SJCRH30 (cell line): Measurements from ENCODE around the gene PRX. TPM values are rescaled to one million over a fixed set of nuclear protein-coding genes. Genes with fewer than 3 reads are reported as not detected.
A peak's percentile ranks its signal among the peaks of the same experiment; 100 is the strongest.

ENCODE experiments used
- DNase-seq, 2 experiments: peaks; one replicate each; pipeline ENCODE4 v3.0.0-alpha.2; 2015 to 2020
- H3K27ac ChIP-seq: fragments of 250-450 bp; sonication (Bioruptor Pico); 2 replicates; pipeline ENCODE4 v1.5.1; 2020; ENCODE audit warnings: mild to moderate bottlenecking, moderate library complexity
- H3K27me3 ChIP-seq: fragments of 250-450 bp; sonication (Bioruptor Pico); 2 replicates; pipeline ENCODE4 v1.5.1; 2020; ENCODE audit warnings: mild to moderate bottlenecking, moderate library complexity
- H3K36me3 ChIP-seq: fragments of 250-450 bp; sonication (Bioruptor Pico); 2 replicates; pipeline ENCODE4 v1.5.1; 2020; ENCODE audit warnings: mild to moderate bottlenecking, moderate library complexity
- H3K4me1 ChIP-seq: fragments of 250-450 bp; sonication (Bioruptor Pico); 2 replicates; pipeline ENCODE4 v1.5.1; 2020; ENCODE audit warnings: mild to moderate bottlenecking, moderate library complexity
- H3K4me3 ChIP-seq: fragments of 250-450 bp; sonication (Bioruptor Pico); 2 replicates; pipeline ENCODE4 v1.5.1; 2020; ENCODE audit warnings: mild to moderate bottlenecking, moderate library complexity
- H3K9me3 ChIP-seq: fragments of 250-450 bp; sonication (Bioruptor Pico); replicated peaks from 2 replicates; pipeline ENCODE4 v1.5.1; 2020; ENCODE audit warnings: mild to moderate bottlenecking, moderate library complexity
- total RNA-seq: library from RNA; depleted of rRNA; stranded (reverse); fragments of >200 nt; shearing (Covaris generic); gene quantifications from 2 replicates; pipeline ENCODE4 v1.2.3, GENCODE V29; 2014

Gene PRX
- total RNA-seq, 1 experiment from 2014 or later: 4.0 TPM

DNA sequence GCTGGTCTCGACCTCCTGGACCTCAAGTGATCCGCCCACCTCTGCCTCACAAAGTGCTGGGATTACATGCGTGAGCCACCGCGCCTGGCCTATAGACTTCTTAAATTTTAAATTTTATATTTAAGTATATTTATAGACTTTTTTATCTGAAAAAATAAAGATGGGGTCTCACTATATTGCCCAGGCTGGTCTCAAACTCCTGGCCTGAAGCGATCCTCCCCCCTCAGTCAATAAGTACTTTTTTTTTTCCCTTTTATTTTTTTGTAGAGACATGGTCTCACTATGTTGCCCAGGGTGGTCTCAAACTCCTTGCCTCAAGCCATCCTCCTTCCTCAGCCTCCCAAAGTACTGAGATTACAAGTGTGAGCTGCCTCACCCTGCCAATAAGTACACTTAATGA lies 10.8 kb upstream of the PRX start:
- Histone ChIP-seq H3K27ac (no peak overlapping the region), H3K4me3 (peak overlapping the region; percentile 81)

DNA sequence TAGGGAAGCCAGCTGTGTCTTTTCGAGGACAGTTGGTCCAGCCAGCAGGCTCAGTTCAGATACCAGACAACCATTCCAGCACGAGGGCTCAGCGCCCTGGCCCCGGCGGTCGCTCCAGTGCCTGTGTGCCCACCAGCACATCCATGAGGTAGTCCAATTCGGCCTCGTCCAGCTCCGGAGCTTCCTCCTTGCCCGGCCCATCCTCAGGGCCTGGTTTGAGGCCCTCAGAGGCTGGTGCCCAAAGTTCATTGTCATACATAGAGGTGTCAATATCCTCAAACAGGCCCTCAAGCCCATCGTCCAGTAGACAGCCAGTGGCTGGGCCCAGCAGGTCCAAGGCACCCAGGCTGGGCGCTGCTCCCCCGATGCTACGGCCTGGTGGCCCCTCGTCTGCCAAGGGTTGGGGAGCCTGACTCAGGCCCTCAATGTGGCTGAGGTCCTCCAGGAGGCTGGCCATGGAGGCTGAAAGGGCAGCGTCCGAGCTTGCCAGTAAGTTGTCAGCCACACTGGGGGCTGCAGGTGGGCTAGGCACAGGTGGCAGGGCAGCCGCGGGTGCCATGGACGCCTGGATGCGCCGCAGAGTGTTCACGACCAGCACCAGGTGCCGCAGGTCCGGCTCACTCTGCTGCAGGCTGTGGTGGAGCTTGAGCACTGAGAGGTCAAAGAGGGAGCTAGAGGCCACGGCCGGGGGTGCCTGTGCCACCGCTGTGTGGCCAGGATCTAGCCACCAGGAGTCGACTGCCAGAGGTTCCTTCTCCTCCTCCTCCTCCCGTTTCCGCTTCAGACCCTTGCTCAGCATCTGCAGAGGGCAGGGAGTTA lies 9.8 kb upstream of the PRX start:
- H3K27ac ChIP-seq: no peak overlapping the region
- H3K4me1 ChIP-seq: peaks cover 4% of the 10 kb centered on the region
- no peaks in the 10 kb centered on the region for H3K9me3 ChIP-seq
- no peaks in the 10 kb centered on the region for H3K27me3 ChIP-seq
- no peak for DNase-seq
- no peak overlapping the region for H3K4me3 ChIP-seq
- no peaks in the 10 kb centered on the region for H3K36me3 ChIP-seq

More for the DNA sequence above, 10.8 kb upstream of the PRX start:
- no peaks in the 10 kb centered on the region for H3K27me3 ChIP-seq
- no peaks in the 10 kb centered on the region for H3K36me3 ChIP-seq
- H3K9me3 ChIP-seq: no peaks in the 10 kb centered on the region
- peaks cover 4% of the 10 kb centered on the region; the same call in 1 of the 2 replicates for H3K4me1 ChIP-seq
- DNase-seq: no peak

DNA sequence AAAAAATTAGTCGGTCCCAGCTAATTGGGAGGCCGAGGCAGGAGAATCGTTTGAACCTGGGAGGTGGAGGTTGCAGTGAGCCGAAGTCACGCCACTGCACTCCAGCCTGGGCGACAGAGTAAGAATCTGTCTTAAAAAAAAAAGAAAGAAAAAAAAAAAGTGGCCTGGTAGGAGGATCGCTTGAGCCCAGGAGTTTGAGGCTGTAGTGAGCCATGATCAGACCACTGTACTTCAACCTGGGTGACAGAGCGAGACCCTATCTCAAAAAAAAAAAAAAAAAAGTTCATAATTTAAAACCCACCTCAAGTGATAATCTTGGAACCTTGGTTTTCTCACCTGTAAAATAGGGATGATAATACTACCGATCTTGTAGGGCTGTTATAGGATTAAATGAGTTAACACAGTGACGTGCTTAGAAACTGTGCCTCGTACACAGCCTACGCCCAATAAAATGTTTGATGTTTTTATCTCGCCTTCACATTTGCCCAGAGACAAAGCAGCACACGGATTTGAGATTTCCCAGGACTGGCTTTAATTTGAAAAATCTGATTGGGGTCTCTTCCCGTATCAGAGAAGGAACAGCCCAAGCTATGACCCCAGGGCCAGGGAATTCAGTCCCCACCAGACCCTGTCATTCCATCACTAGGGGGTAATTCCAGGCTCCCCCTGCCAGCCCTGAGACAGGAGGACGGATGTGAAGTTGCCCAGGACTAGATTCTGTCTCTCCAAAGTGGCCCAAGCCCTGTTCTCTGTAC lies 9.0 kb upstream of the PRX start:
- H3K9me3 ChIP-seq: no peaks in the 10 kb centered on the region
- DNase-seq: no peak
- H3K27ac ChIP-seq: no peak overlapping the region
- peaks cover 12% of the 10 kb centered on the region for H3K4me1 ChIP-seq
- no peaks in the 10 kb centered on the region for H3K27me3 ChIP-seq
- no peak overlapping the region for H3K4me3 ChIP-seq
- H3K36me3 ChIP-seq: no peaks in the 10 kb centered on the region

DNA sequence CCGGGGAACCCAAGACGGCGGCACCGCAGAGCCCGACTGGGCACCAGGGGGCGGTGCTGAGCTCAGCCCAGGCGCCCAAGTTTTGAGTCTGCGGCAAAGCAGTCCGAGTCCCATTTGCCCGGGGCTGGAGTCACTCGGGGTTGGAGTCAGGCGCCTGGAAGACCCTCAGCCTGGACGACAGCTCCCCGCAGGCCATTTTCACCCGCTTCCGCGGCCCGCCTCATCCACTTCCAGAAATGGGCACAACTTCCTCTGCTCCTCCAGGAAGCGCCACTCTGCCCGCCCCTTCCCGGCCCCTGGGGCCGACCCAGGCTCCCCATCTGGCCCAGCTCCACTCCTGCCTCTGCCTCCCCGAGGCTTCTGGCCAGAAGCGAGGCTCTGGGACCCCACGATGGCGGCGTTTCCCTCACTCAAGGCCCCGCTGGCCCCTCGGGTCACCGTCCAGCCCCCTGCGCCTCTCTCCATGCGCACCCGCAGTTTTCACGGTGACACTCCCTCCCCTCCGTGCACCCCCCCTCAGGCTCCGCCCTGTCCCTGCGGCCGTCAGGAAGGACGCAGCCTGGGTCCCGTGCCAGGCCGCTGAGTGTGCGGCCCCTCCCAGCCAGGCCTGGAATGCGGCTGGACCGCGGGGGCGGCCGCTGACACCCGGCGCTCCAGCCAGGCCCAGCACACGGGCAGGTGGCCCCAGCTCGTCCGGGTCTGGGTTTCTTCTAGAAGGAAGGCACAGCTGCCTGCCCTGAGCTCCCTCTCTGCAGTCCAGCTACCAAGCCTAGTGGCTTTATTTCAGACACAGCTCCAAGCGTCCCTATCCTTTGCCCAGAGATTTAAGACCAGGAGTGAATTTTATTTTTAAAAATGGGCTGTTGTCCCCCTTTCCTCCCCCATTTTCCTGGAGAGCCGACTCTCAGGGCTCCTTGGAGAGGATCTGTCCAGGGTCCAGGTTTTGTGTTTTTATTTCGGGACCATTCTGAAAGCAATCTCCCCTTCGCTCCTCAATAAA lies 7.9 kb upstream of the PRX start:
- Histone ChIP-seq H3K27me3 (no peaks in the 10 kb centered on the region), H3K36me3 (no peaks in the 10 kb centered on the region), H3K4me3 (peak overlapping the region; percentile 60), H3K27ac (peak overlapping the region; percentile 83), H3K9me3 (no peaks in the 10 kb centered on the region), H3K4me1 (peaks cover 14% of the 10 kb centered on the region; the same call in 1 of the 2 replicates)
- peak; percentile 96 for DNase-seq

DNA sequence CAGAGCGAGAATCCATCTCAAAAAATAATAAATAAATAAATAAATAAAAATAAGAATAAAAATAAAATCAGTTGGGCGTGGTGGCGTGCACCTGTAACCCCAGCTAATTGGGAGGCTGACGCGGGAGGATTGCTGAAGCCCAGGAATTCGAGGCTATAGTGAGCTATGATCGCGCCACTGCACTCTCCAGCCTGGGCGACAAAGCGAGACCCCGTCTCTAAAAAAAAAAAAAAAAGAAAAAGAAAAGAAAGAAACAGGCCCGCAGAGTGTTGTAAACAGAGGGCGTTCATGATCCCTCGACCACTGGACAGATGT lies 7.2 kb upstream of the PRX start:
- Histone ChIP-seq H3K4me1 (peaks cover 14% of the 10 kb centered on the region; the same call in 1 of the 2 replicates), H3K9me3 (no peaks in the 10 kb centered on the region), H3K27me3 (no peaks in the 10 kb centered on the region), H3K36me3 (no peaks in the 10 kb centered on the region), H3K27ac (peak overlapping the region; percentile 83; the same call in 1 of the 2 replicates), H3K4me3 (peak overlapping the region; percentile 60)
- no peak for DNase-seq

DNA sequence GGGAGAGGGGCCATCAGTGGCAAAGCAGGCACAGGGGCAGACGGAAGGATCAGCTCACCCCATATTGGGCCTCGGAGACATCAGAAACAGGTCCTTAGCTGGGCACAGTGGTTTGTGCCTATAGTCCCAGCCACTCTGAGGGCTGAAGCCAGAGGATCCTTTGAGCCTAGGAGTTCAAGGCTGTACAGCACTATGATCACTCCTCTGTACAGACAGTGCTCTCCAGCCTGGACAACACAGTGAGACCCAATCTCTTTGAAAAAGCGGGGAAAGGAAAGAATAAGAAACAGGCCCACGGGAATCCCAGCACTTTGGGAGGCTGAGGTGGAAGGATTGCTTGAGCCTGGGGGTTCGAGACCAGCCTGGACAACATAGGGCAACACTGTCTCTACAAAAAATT lies 6.6 kb upstream of the PRX start:
- Histone ChIP-seq H3K9me3 (no peaks in the 10 kb centered on the region), H3K4me1 (peaks cover 14% of the 10 kb centered on the region; the same call in 1 of the 2 replicates), H3K27me3 (no peaks in the 10 kb centered on the region), H3K36me3 (no peaks in the 10 kb centered on the region), H3K27ac (no peak overlapping the region), H3K4me3 (no peak overlapping the region)
- DNase-seq: no peak

DNA sequence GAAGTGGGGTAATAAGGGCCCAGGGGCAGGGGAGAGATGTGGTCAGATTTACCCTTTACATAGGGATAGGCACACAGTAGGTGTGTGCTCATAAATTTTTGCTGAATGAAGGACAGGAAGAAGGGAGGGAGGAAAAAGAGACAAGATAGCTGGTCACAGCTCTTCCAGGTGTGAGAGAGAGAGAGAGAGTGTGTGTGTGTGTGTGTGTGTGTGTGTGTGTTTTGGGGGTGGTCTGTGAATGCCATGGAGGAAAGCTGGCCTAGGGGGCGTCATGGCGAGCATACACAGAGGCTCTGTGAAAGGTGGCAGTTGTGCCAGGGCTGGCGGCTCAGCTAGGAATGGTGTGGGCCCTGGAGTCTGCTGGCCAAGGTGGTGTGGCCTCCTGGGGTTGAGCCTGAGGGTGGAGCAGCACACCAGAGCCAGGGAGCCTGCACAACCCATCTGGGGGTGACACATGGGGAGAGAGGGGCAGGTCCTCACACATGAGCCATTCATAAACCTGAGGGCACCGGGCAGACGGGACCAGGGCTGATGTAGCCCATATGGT lies 6.0 kb upstream of the PRX start:
- Histone ChIP-seq H3K27me3 (no peaks in the 10 kb centered on the region), H3K36me3 (no peaks in the 10 kb centered on the region), H3K27ac (no peak overlapping the region), H3K4me3 (no peak overlapping the region), H3K4me1 (peaks cover 14% of the 10 kb centered on the region; the same call in 1 of the 2 replicates), H3K9me3 (no peaks in the 10 kb centered on the region)
- no peak for DNase-seq

DNA sequence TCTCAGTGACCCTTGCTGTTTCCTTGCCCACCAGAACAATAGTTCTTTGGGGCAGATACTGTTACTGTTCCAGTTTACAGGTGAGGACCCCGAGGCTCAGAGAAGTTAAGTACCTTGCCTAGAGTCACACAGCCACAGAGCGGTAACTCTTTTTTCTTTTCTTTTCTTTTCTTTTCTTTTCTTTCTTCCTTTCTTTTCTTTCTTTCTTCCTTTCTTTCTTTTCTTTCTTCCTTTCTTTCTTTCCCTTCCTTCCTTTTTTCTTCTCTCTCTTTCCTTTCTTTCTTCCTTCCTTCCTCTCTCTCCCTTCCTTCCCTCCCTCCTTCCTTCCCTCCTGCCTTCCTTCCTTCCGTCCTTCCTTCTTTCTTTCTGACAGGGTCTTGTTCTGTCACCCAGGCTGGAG lies 4.9 kb upstream of the PRX start:
- no peak overlapping the region for H3K4me3 ChIP-seq
- H3K36me3 ChIP-seq: no peaks in the 10 kb centered on the region
- H3K4me1 ChIP-seq: peaks cover 18% of the 10 kb centered on the region; the same call in 1 of the 2 replicates
- H3K9me3 ChIP-seq: no peaks in the 10 kb centered on the region
- no peaks in the 10 kb centered on the region for H3K27me3 ChIP-seq
- H3K27ac ChIP-seq: no peak overlapping the region
- DNase-seq: no peak

DNA sequence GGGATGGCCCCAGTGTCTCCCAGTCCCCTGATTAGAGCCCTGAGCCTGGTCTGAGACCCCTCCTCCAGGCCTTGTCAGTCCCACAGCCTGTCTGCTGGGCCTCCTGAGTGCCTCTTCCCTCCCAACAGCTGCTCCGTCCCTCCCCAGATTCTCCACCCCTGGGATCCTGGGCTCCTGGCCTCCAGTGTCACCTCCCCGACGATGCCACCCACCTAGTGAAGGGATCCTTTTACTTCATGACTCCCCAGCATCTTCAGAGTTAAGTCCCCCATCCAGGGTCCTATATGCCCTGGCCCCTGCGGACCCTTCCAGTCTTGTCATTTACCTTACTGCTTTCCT lies 4.4 kb upstream of the PRX start:
- H3K4me3 ChIP-seq: peak overlapping the region; percentile 35
- DNase-seq: peak; percentile 73 to 84
- no peaks in the 10 kb centered on the region for H3K27me3 ChIP-seq
- H3K36me3 ChIP-seq: no peaks in the 10 kb centered on the region
- H3K27ac ChIP-seq: peak overlapping the region; percentile 72
- peaks cover 18% of the 10 kb centered on the region; the same call in 1 of the 2 replicates for H3K4me1 ChIP-seq
- no peaks in the 10 kb centered on the region for H3K9me3 ChIP-seq

DNA sequence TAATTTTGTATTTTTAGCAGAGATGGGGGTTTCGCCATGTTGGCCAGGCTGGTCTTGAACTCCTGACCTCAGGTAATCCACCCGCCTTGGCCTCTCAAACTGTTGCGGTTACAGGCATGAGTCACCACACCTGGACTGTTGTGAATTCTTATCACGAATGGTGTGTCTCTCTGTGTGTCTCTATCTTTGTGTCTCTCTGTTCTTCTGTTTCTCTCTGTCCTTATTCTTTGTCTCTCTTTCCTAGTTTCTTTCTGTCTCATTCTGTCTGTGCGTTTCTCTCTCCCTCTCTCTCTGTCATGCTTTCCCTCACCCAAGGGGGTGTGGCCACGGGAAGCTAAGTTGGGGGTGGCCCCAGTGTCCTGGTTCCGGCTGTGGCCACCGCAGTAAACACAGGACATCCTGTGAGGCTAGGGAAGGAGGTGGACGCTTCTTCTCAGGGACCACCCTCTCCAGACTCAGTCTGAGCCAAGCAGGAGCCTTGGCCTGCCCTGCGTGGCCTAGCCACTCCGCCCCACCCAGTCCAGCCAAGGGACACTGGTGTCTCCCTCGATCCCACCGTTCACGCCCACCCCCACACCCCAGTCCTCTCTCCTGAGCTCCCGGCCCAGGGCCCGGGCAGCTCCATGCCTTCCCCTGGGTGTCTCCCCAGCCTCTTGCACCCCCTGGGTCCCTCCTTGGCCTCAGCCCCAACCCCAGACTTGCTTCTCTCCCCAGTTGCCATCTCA lies 3.9 kb upstream of the PRX start:
- peaks cover 18% of the 10 kb centered on the region; the same call in 1 of the 2 replicates for H3K4me1 ChIP-seq
- DNase-seq: peak; percentile 85 to 88
- no peaks in the 10 kb centered on the region for H3K36me3 ChIP-seq
- peak overlapping the region; percentile 72 for H3K27ac ChIP-seq
- no peaks in the 10 kb centered on the region for H3K27me3 ChIP-seq
- H3K9me3 ChIP-seq: no peaks in the 10 kb centered on the region
- H3K4me3 ChIP-seq: peak overlapping the region; percentile 35

DNA sequence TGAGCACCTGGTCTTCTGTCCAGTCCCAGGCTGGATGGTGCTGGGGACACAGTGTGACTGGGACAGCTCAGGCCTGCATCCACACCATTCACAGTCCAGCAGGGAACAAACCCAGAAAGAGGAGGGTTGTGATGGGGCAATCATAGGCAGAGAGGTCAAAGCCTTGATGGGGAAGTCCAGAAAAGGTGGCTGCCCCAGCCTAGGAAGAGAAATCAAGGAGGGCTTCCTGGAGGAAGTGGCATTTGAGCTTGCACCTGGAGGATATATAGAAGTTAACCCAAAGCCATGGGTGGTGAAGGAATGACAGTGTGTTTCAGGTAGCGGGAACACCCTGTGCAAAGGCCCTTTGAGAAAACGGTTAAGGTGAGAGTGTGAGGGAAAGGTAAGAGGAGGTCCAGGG lies 2.6 kb upstream of the PRX start:
- H3K4me1 ChIP-seq: peaks cover 18% of the 10 kb centered on the region; the same call in 1 of the 2 replicates
- no peaks in the 10 kb centered on the region for H3K9me3 ChIP-seq
- H3K36me3 ChIP-seq: no peaks in the 10 kb centered on the region
- H3K27me3 ChIP-seq: peaks cover 6% of the 10 kb centered on the region
- DNase-seq: no peak
- H3K27ac ChIP-seq: no peak overlapping the region
- no peak overlapping the region for H3K4me3 ChIP-seq

DNA sequence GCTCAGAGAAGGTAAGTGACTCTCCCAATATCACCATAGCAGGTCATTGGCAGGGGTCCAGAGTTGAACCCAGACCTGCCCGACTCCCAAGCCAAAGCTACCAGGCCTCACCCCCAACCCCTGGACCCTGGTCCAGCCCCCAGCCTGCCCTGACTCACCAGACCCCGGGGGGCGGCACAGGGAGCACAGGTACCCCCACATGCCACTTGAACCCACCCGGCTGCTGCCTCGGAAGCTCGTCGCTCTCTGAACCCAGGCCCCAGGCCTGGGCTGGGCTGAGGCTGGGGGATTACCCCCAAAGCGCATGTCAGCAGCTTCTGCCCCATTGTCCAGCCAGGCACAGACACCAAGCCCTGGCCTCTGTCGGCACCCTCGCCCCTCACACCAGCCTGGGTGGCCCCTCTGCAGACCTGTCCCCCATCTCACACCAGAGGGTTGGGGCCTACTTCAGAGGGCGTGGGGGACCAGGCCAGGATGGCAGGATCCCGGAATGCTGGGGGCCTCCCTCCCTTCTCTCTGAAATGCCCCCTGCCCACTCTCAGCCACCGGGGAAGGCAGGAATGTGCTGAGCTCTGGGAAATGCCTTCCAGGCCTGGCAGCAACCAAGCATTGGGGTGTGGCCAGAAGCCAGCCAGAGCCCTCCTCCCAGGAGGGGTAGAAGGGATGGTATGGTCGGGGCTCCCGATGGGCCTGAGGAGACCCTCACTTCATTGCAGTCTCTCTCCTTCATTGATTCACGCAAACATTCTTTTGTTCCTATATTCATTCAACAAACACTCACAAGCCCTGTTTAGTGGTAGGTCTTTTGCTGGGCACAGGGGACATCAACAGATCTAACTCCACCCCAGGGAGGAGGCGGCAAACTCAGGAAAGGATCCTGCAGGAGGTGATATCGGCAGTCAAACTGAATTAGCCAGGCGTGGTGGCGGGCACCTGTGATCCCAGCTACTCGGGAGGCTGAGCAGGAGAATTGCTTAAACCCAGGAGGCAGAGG lies 1.7 kb upstream of the PRX start:
- Histone ChIP-seq H3K4me3 (no peak overlapping the region), H3K36me3 (no peaks in the 10 kb centered on the region), H3K27me3 (peaks cover 10% of the 10 kb centered on the region), H3K9me3 (no peaks in the 10 kb centered on the region), H3K4me1 (peaks cover 18% of the 10 kb centered on the region; the same call in 1 of the 2 replicates), H3K27ac (no peak overlapping the region)
- DNase-seq: no peak

DNA sequence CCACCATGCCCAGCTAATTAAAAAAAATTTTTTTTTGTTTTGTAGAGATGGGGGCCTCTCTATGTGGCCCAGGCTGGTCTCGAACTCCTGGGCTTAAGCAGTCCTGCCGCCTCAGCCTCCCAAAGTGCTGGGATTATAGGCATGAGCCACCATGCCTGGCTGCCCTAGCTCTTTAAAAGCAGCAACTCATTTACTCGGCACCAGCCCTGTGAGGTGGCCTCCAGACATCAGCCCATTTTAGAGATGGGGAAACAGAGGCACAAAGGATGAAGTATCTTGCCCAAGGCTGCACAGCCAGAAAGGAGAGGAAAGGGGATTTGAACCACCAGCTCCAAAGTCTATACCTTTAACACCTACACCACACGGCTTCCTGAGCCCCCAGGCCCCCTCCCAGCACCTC lies 312 bp downstream of the PRX start:
- Histone ChIP-seq H3K27me3 (peaks cover 10% of the 10 kb centered on the region), H3K4me3 (no peak overlapping the region), H3K27ac (no peak overlapping the region), H3K36me3 (no peaks in the 10 kb centered on the region), H3K4me1 (peaks cover 21% of the 10 kb centered on the region; the same call in 1 of the 2 replicates), H3K9me3 (no peaks in the 10 kb centered on the region)
- DNase-seq: no peak
